Stomach (tissue), 9 donors: ENCODE results near the gene MPG. TPM values are rescaled to one million over a fixed set of nuclear protein-coding genes. Genes with fewer than 3 reads are reported as not detected.

ENCODE experiments used
- DNase-seq, 2 donors: peaks; one replicate each; pipeline versions ENCODE4 v3.0.0 to v3.0.0-alpha.2; 2013 to 2019
- H3K27ac ChIP-seq, 5 donors: fragments of 200-600 bp in 4 of 5; sonication (generic) in 4 of 5; one replicate each; pipeline ENCODE4 v1.5.1; 2013 to 2019; ENCODE audit warnings: mild to moderate bottlenecking in 1 of 5, moderate library complexity in 1 of 5
- H3K27me3 ChIP-seq, 3 donors: fragments of 200-600 bp; sonication (generic); one replicate each; pipeline ENCODE4 v1.5.1; 2017 to 2019; ENCODE audit warnings: mixed run types in 1 of 3
- H3K36me3 ChIP-seq, 4 donors: fragments of 200-600 bp; sonication (generic); 1 replicate in 3 of 4; 2 replicates in 1 of 4; pipeline ENCODE4 v1.5.1; 2016 to 2019
- H3K4me1 ChIP-seq, 4 donors: fragments of 200-600 bp; sonication (generic); one replicate each; pipeline ENCODE4 v1.5.1; 2016 to 2019
- H3K4me3 ChIP-seq, 4 donors: fragments of 200-600 bp; sonication (generic) in 3 of 4; one replicate each; pipeline ENCODE4 v1.5.1; 2016 to 2019; ENCODE audit warnings: mild to moderate bottlenecking in 1 of 4
- H3K9me3 ChIP-seq, 4 donors: fragments of 200-600 bp; sonication (generic); one replicate each; pipeline ENCODE4 v1.5.1; 2016 to 2019
- EP300 ChIP-seq: sonication (generic); formaldehyde crosslinking; IDR thresholded peaks from one replicate; pipeline ENCODE4 v1.6.1; 2017; ENCODE audit warnings: antibody characterized with exemption
- POLR2A ChIP-seq, 4 donors: fragments of 450-650 bp; IDR thresholded peaks; one replicate each; pipeline ENCODE4 v1.6.1; 2016; ENCODE audit warnings: antibody characterized with exemption in 4 of 4, control low read depth in 2 of 4, mild to moderate bottlenecking in 1 of 4, moderate library complexity in 1 of 4
- POLR2AphosphoS5 ChIP-seq, 3 donors: sonication (generic); formaldehyde crosslinking; IDR thresholded peaks; one replicate each; pipeline ENCODE4 v1.6.1; 2016; ENCODE audit warnings: antibody characterized with exemption in 3 of 3
- WGBS, 5 donors: extraction: QIAGEN DNeasy Blood & Tissue Kit in 3 of 5; methylation state at CpG; one replicate each; pipeline versions ENCODE4 v1.1.5 to v1.1.7; 2013 to 2018; 5-methylcytosine and 5-hydroxymethylcytosine counted together
- intact Hi-C: fragments of 100-400 bp; cut with DNase I; formaldehyde crosslinking; loops from one replicate; pipeline ENCODE4 v1.15.1; 2023; ENCODE audit warnings: low total_unique reads
- polyA plus RNA-seq, 3 donors: library from polyadenylated mRNA; stranded (reverse); fragments of 200-250 nt; gene quantifications; one replicate each; pipeline ENCODE4 v1.2.3, GENCODE V29; 2013
- total RNA-seq, 5 donors: library from RNA; depleted of rRNA; stranded (reverse); fragments of >200 nt; gene quantifications; one replicate each; pipeline versions ENCODE4 v1.1.0 to v1.2.3, GENCODE V29; 2014 to 2016
- TF ChIP-seq, protein P1 (sequence below), 7 experiments: fragments of 450-650 bp in 4 of 7; fragments of 200-600 bp in 3 of 7; sonication (generic) in 3 of 7; IDR thresholded peaks; one replicate each; pipeline ENCODE4 v1.5.1; 2016 to 2019; ENCODE audit warnings: antibody characterized with exemption in 7 of 7, control low read depth in 2 of 7, mild to moderate bottlenecking in 1 of 7
- donor health status: healthy with polysubstance abuse.
- donor health status: Bipolar disorder and iron deficiency.
- donor health status: healthy.

MPG gene
- total and polyA plus RNA-seq, 8 donors, result 33.3 to 112 (median 89.3) TPM

DNA sequence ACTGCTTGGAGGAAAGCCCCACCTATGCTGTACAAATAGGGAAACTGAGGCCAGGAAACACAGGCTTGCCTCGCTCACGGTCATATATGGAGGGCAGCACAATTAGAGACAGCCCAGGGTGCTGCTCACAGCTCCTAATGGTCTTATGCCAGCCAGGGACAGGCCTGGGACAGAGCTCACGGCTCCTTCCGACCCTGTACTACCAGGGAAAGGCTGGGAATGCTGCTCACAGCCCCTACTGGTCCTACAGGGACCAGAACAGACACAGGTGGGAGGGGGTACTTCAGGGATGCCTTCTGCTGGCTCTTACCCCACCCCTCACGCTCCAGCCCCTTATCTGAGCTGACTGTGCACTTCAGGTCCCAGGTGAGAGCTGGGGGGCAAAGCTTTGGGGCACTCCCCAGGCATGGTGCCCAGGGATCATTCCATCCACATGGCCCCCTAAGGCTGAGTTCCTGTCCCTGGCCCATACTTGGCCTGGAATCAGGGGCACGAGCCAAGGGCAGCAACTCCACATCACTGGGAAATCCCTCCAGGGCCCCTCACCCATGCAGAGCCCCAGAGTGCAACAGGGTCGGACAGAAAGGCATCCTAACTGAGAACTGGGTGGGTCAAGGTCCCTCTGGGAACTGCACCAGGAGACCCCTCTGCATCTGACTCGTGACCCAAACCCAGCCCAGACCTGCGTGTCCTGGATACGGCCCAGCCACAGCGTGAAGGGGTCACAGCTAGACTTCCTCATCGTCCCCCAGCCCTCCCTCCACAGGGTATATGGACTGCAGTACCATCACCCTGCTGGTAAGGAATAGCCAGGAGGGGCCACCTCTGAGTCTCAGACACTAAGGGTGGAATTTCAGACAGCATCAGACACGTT, 11.5 kb upstream of the MPG start:
- Histone ChIP-seq H3K4me3 (no peak overlapping the region), H3K4me1 (peaks cover 25 to 63% (median 47%) of the 10 kb centered on the region in 4 donors), H3K27ac (peak overlapping the region in 1 of 5 donors; percentile 34), H3K36me3 (peaks cover 29 to 35% (median 33%) of the 10 kb centered on the region in 4 donors), H3K9me3 (no peaks in the 10 kb centered on the region), H3K27me3 (peaks cover 0 to 8% (median 0%) of the 10 kb centered on the region in 3 donors)
- no peak for DNase-seq
- intact Hi-C loops, result no loop called here
- no peak for TF ChIP-seq POLR2A (IDR thresholded peaks at IDR 0.05)
- no peak for TF ChIP-seq POLR2AphosphoS5 (IDR thresholded peaks at IDR 0.05)
- TF ChIP-seq, protein P1, sequence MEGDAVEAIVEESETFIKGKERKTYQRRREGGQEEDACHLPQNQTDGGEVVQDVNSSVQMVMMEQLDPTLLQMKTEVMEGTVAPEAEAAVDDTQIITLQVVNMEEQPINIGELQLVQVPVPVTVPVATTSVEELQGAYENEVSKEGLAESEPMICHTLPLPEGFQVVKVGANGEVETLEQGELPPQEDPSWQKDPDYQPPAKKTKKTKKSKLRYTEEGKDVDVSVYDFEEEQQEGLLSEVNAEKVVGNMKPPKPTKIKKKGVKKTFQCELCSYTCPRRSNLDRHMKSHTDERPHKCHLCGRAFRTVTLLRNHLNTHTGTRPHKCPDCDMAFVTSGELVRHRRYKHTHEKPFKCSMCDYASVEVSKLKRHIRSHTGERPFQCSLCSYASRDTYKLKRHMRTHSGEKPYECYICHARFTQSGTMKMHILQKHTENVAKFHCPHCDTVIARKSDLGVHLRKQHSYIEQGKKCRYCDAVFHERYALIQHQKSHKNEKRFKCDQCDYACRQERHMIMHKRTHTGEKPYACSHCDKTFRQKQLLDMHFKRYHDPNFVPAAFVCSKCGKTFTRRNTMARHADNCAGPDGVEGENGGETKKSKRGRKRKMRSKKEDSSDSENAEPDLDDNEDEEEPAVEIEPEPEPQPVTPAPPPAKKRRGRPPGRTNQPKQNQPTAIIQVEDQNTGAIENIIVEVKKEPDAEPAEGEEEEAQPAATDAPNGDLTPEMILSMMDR (IDR thresholded peaks at IDR 0.05), result no peak
- TF ChIP-seq EP300, result no peak
- WGBS, 5 donors, result 69 to 100% (median 82%) methylated on average over 3 to 13 of the region's 13 CpGs

GRCh38 chr16:67183-67791, 10.7 kb upstream of the MPG start:
- Histone ChIP-seq H3K36me3 (peaks cover 22 to 28% (median 26%) of the 10 kb centered on the region in 4 donors), H3K9me3 (no peaks in the 10 kb centered on the region), H3K27me3 (peaks cover 0 to 15% (median 0%) of the 10 kb centered on the region in 3 donors), H3K27ac (peak overlapping the region in 1 of 5 donors; percentile 34), H3K4me1 (peaks cover 25 to 64% (median 50%) of the 10 kb centered on the region in 4 donors), H3K4me3 (no peak overlapping the region)
- DNase-seq, result peak in 1 of 2 donors; percentile 46
- intact Hi-C loops, result no loop called here
- TF ChIP-seq EP300, result no peak
- TF ChIP-seq, protein P1 (IDR thresholded peaks at IDR 0.05), result no peak
- TF ChIP-seq POLR2A (IDR thresholded peaks at IDR 0.05), result no peak
- no peak for TF ChIP-seq POLR2AphosphoS5 (IDR thresholded peaks at IDR 0.05)
- WGBS, 5 donors, result 78 to 87% (median 84%) methylated on average over 7 to 10 of the region's 10 CpGs

- Histone ChIP-seq H3K4me1 (peaks cover 25 to 71% (median 57%) of the 10 kb centered on the region in 4 donors), H3K27ac (peak overlapping the region in 1 of 5 donors; percentile 34)
- intact Hi-C loops, result loop anchor here (2.0 kb wide), 1 partner anchor 29 kb away; no protein-coding TSS in a partner anchor
Measured at GRCh38 chr16:67884-68789, 9.9 kb upstream of the MPG start.

More at GRCh38 chr16:67884-68789, 9.9 kb upstream of the MPG start:
- H3K27me3 ChIP-seq, result peaks cover 0 to 22% (median 0%) of the 10 kb centered on the region in 3 donors
- TF ChIP-seq POLR2AphosphoS5 (IDR thresholded peaks at IDR 0.05) (no peak), POLR2A (IDR thresholded peaks at IDR 0.05) (no peak), EP300 (no peak)
- TF ChIP-seq, protein P1 (IDR thresholded peaks at IDR 0.05), result no peak
- peaks cover 15 to 20% (median 17%) of the 10 kb centered on the region in 4 donors for H3K36me3 ChIP-seq
- no peak overlapping the region for H3K4me3 ChIP-seq
- H3K9me3 ChIP-seq, result no peaks in the 10 kb centered on the region
- 75 to 87% (median 81%) methylated on average over 23 to 27 of the region's 27 CpGs for WGBS, 5 donors
- peak in 1 of 2 donors; percentile 72 for DNase-seq
